Left cardiac atrium (tissue), 4 donors: ENCODE measurements around the gene MRGPRE. TPM values are rescaled to one million over a fixed set of nuclear protein-coding genes. Genes with fewer than 3 reads are reported as not detected.

Experiments used
- ATAC-seq, 2 donors: fragments of 200-7000 bp; cut with Tn5 transposase; one replicate each; pipeline ENCODE4 v1.9.1; 2020; ENCODE audit warnings: mild to moderate bottlenecking in 2 of 2, moderate library complexity in 2 of 2
- DNase-seq: peaks from one replicate; pipeline ENCODE4 v3.0.0-alpha.2; 2020
- intact Hi-C, 2 donors: fragments of 100-400 bp; cut with DNase I; formaldehyde crosslinking; loops; one replicate each; pipeline versions ENCODE4 v1.14.1 to v1.15.1; 2022 to 2023
- total RNA-seq, 2 donors: library from RNA; stranded (reverse); fragmentation: NEBNext Ultra II Directional; extraction: Animal tissue kit (Norgen Biotek cat#: 25700); gene quantifications; one replicate each; pipeline ENCODE4 v1.2.1, GENCODE V29; 2021
- donor health status: DM: no; HTN: yes; CAD: no.
- donor health status: DM: no; HTN: yes; CAD: no; lungs with severe emphysema.
- donor health status: DM: yes; HTN: yes; CAD: no.
- donor health status: Dilated cardiomyopathy.

The MRGPRE gene
- total RNA-seq, 2 donors from 2014 or later: 0.15 TPM; not detected in 1

- DNase-seq (peak; percentile 17), ATAC-seq (peak in 1 of 2 donors; percentile 9)
- intact Hi-C loops: loop anchor here (5.0 kb wide), 2 partner anchors 106 to 181 kb away; no protein-coding TSS in a partner anchor
Observed at GRCh38 chr11:3217818-3218482, 14.3 kb downstream of the MRGPRE start.

GRCh38 chr11:3216027-3216525 lies 16.1 kb downstream of the MRGPRE start:
- no peak for ATAC-seq
- DNase-seq: no peak
- intact Hi-C loops: loop anchor here (5.0 kb wide), 2 partner anchors 104 to 179 kb away; no protein-coding TSS in a partner anchor

GRCh38 chr11:3215346-3216026 lies 16.7 kb downstream of the MRGPRE start:
- intact Hi-C loops: loop anchor here (5.0 kb wide), 2 partner anchors 103 to 178 kb away; no protein-coding TSS in a partner anchor
- no peak for DNase-seq
- no peak for ATAC-seq

GRCh38 chr11:3214420-3214699 lies 17.9 kb downstream of the MRGPRE start:
- no peak for DNase-seq
- intact Hi-C loops: no loop called here
- no peak for ATAC-seq

GRCh38 chr11:3213659-3214419 lies 18.4 kb downstream of the MRGPRE start:
- intact Hi-C loops: no loop called here
- ATAC-seq (no peak), DNase-seq (peak; percentile 10)

- intact Hi-C loops: no loop called here
- ATAC-seq: no peak
- peak; percentile 5 for DNase-seq
Observed at GRCh38 chr11:3208272-3208671, 23.9 kb downstream of the MRGPRE start.

GRCh38 chr11:3207526-3208189 lies 24.6 kb downstream of the MRGPRE start:
- intact Hi-C loops: no loop called here
- ATAC-seq (no peak), DNase-seq (peak; percentile 11)

- DNase-seq (no peak), ATAC-seq (no peak)
- intact Hi-C loops: no loop called here
Observed at GRCh38 chr11:3206922-3207204, 25.4 kb downstream of the MRGPRE start.

GRCh38 chr11:3206156-3206921 lies 25.9 kb downstream of the MRGPRE start:
- ATAC-seq (no peak), DNase-seq (peak; percentile 17)
- intact Hi-C loops: no loop called here

- ATAC-seq (no peak), DNase-seq (peak; percentile 13)
- intact Hi-C loops: no loop called here
Observed at GRCh38 chr11:3205261-3206155, 26.7 kb downstream of the MRGPRE start.

- ATAC-seq (no peak), DNase-seq (peak; percentile 13)
- intact Hi-C loops: no loop called here
Observed at GRCh38 chr11:3204141-3205015, 27.8 kb downstream of the MRGPRE start.

GRCh38 chr11:3203221-3204043 lies 28.8 kb downstream of the MRGPRE start:
- DNase-seq (peak; percentile 19), ATAC-seq (peak; percentile 46 to 47)
- intact Hi-C loops: no loop called here

GRCh38 chr11:3202759-3203158 lies 29.5 kb downstream of the MRGPRE start:
- no peak for ATAC-seq
- no peak for DNase-seq
- intact Hi-C loops: no loop called here

- intact Hi-C loops: no loop called here
- DNase-seq (no peak), ATAC-seq (no peak)
Observed at GRCh38 chr11:3202305-3202704, 29.9 kb downstream of the MRGPRE start.

GRCh38 chr11:3201677-3202181 lies 30.5 kb downstream of the MRGPRE start:
- DNase-seq: no peak

GRCh38 chr11:3201112-3201581 lies 31.1 kb downstream of the MRGPRE start:
- ATAC-seq: no peak
- intact Hi-C loops: no loop called here
- DNase-seq: no peak

More at GRCh38 chr11:3201677-3202181, 30.5 kb downstream of the MRGPRE start:
- ATAC-seq: no peak
- intact Hi-C loops: no loop called here
